DND-41 (cell line): ENCODE measurements around the gene LST1.

Source experiments
- CTCF ChIP-seq: IDR thresholded peaks from 2 replicates; pipeline ENCODE4 v1.5.1; 2012; ENCODE audit warnings: borderline replicate concordance, low read length, moderate library complexity, mild to moderate bottlenecking; ENCODE audit not compliant: poor library complexity, severe bottlenecking; ENCODE audit errors: extremely low read depth
- EZH2 ChIP-seq: IDR thresholded peaks from 3 replicates; pipeline ENCODE4 v1.6.1; 2012; ENCODE audit warnings: borderline replicate concordance, low read depth, mild to moderate bottlenecking, moderate library complexity, low read length, inconsistent platforms; ENCODE audit not compliant: severe bottlenecking

- TF ChIP-seq EZH2 (no peak), CTCF (no peak)
These were observed 36.6 kb downstream of the LST1 start for GRCh38 chr6:31622684-31623091.
